Stomach smooth muscle (tissue), 2 donors: ENCODE measurements around the gene CFLAR.
"Not testable (repeated sequence)": the region's sequence is repeated elsewhere in the genome, so short reads cannot be mapped to it uniquely, and the experiment has no call there.

Experiments used
- H3K27ac ChIP-seq: one replicate; pipeline ENCODE4 v1.7.0; 2013; ENCODE audit warnings: mild to moderate bottlenecking, low read length, inconsistent platforms
- H3K27me3 ChIP-seq, 2 donors: one replicate each; pipeline ENCODE4 v1.7.0; 2013; ENCODE audit warnings: low read length in 2 of 2; ENCODE audit not compliant: insufficient read depth in 2 of 2, control insufficient read depth in 1 of 2
- H3K36me3 ChIP-seq, 2 donors: one replicate each; pipeline ENCODE4 v1.7.0; 2013; ENCODE audit warnings: low read length in 2 of 2; ENCODE audit not compliant: control insufficient read depth in 2 of 2, insufficient read depth in 2 of 2
- H3K4me1 ChIP-seq: one replicate; pipeline ENCODE4 v1.7.0; 2013; ENCODE audit warnings: low read length; ENCODE audit not compliant: control insufficient read depth, insufficient read depth
- H3K4me3 ChIP-seq, 2 donors: one replicate each; pipeline ENCODE4 v1.7.0; 2013; ENCODE audit warnings: low read length in 2 of 2
- H3K9ac ChIP-seq, 2 donors: one replicate each; pipeline ENCODE4 v1.7.0; 2013; ENCODE audit warnings: low read length in 2 of 2, mild to moderate bottlenecking in 1 of 2
- H3K9me3 ChIP-seq, 2 donors: one replicate each; pipeline ENCODE4 v1.7.0; 2013; ENCODE audit warnings: low read length in 2 of 2; ENCODE audit not compliant: control insufficient read depth in 2 of 2
- donor health status: healthy.
- donor health status: Pancreatic carcinoma.

The CFLAR gene

DNA sequence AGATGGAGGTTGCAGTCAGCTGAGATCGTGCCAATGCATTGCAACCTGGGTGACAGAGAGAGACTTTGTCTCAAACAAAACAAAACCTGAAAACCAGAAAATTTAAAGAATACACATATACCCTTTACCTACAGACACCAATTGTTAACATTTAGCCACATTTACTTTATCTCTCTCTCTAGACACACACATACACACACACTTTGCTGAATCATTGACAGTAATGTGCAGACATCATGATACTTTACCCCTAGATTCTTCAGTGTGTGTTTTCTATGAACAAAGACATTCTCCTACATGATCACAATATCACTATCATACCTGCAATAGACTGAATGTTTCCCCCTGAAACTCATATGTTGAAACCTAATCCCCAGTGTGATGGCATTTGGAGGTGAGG, 10.2 kb upstream of the CFLAR start:
- no peak overlapping the region for H3K4me3 ChIP-seq
- H3K36me3 ChIP-seq: no peaks in the 10 kb centered on the region
- H3K4me1 ChIP-seq: no peaks in the 10 kb centered on the region
- H3K27me3 ChIP-seq: no peaks in the 10 kb centered on the region
- H3K27ac ChIP-seq: no peak overlapping the region
- no peaks in the 10 kb centered on the region for H3K9me3 ChIP-seq
- H3K9ac ChIP-seq: no peak overlapping the region

DNA sequence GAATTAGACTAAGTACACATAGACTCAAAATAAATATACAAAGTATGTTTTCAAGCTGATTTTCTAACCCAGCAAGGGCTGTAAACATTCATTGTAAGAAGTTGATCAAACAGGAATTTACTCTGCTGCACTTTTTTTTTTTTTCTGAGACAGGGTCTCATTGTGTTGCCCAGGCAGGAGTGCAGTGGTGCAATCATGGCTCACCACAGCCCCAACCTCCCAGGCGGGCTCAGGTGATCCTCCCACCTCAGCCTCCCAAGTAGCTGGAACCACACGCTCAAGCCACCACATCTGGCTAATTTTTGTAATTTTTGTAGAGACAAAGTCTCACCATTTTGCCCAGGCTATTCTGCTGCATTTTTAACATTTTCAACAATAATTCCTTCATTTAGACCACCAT, 8.3 kb upstream of the CFLAR start:
- Histone ChIP-seq H3K36me3 (no peaks in the 10 kb centered on the region), H3K9me3 (no peaks in the 10 kb centered on the region), H3K9ac (no peak overlapping the region), H3K27ac (no peak overlapping the region), H3K4me3 (no peak overlapping the region), H3K4me1 (no peaks in the 10 kb centered on the region), H3K27me3 (no peaks in the 10 kb centered on the region)

DNA sequence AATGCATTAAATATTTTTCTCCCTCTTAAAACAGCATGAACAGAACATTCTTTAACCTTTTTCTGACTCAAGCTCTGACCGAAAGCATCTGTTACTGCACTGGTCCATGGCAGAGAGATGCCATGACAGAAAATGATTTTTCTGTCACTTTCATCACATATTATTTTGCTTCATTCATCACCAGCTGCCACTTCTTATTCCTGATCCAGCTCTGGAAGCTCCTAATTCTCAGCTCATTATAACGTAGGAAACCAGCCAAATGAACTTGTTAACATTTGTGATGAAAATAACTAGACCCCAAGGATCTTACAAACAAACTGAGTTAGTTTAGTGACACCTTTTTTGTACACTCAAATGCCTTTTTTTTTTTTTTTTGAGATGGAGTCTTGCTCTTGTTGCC, 7.6 kb upstream of the CFLAR start:
- H3K4me3 ChIP-seq: no peak overlapping the region
- no peak overlapping the region for H3K9ac ChIP-seq
- no peaks in the 10 kb centered on the region for H3K36me3 ChIP-seq
- H3K27ac ChIP-seq: no peak overlapping the region
- H3K4me1 ChIP-seq: no peaks in the 10 kb centered on the region
- no peaks in the 10 kb centered on the region for H3K27me3 ChIP-seq
- H3K9me3 ChIP-seq: no peaks in the 10 kb centered on the region

DNA sequence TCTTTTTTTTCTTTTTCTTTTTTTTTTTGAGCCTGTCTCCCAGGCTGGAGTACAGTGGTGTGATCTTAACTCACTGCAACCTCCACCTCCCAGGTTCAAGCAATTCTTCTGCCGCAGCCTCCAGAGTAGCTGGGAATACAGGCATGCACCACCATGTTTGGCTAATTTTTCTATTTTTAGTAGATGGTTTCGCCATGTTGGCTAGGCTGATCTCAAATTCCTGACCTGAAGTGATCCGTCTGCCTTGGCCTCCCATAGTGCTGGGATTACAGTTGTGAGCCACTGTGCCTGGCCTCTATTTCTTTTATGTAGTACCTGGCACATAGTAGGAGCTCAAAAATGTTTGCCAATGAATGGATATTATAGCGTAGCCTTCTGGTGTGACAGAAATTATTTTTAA, 6.8 kb upstream of the CFLAR start:
- no peaks in the 10 kb centered on the region for H3K27me3 ChIP-seq
- no peak overlapping the region for H3K27ac ChIP-seq
- H3K4me1 ChIP-seq: no peaks in the 10 kb centered on the region
- no peak overlapping the region for H3K4me3 ChIP-seq
- H3K36me3 ChIP-seq: no peaks in the 10 kb centered on the region
- H3K9ac ChIP-seq: no peak overlapping the region
- H3K9me3 ChIP-seq: no peaks in the 10 kb centered on the region

DNA sequence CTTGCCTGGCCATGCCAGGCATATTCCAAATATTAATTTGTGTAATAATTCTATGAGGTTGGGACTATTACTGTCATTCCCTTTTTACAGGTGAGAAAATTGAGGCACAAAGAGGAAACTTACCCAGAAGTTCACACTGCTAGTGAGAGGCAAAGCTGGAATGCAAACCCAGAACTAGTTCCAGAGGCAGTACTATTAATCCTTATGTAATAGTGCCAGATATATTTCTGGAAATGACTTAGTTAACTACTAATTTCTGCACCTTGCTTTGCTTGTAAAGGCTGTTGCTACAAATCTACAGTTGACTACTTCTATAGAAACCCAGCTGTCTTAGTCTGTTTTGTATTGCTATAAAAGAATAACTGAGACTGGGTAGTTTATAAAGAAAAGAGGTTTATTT, 5.3 kb upstream of the CFLAR start:
- no peaks in the 10 kb centered on the region for H3K9me3 ChIP-seq

DNA sequence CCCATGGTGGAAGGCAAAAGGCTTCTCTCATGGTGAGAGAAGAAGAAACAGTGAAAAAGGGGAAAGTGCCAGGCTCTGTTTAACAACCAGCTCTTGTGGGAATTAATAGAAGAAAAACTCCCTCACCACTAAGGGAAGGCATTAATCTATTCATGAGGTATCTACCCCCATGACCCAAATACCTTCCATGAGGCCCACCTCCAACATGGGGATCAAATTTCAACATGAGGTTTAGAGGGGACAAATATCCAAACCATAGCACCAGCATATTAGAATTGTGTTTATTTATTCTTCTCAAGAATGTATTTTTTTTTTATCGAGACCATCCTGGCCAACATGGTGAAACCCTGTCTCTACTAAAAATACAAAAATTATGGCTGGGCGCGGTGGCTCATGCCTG, 4.9 kb upstream of the CFLAR start:
- Histone ChIP-seq H3K27me3 (no peaks in the 10 kb centered on the region), H3K9me3 (no peaks in the 10 kb centered on the region), H3K9ac (no peak overlapping the region), H3K4me1 (no peaks in the 10 kb centered on the region), H3K27ac (no peak overlapping the region), H3K36me3 (no peaks in the 10 kb centered on the region), H3K4me3 (no peak overlapping the region)

More for the DNA sequence above, 5.3 kb upstream of the CFLAR start:
- Histone ChIP-seq H3K27ac (no peak overlapping the region), H3K4me3 (no peak overlapping the region), H3K36me3 (no peaks in the 10 kb centered on the region), H3K4me1 (no peaks in the 10 kb centered on the region), H3K27me3 (no peaks in the 10 kb centered on the region), H3K9ac (no peak overlapping the region)

DNA sequence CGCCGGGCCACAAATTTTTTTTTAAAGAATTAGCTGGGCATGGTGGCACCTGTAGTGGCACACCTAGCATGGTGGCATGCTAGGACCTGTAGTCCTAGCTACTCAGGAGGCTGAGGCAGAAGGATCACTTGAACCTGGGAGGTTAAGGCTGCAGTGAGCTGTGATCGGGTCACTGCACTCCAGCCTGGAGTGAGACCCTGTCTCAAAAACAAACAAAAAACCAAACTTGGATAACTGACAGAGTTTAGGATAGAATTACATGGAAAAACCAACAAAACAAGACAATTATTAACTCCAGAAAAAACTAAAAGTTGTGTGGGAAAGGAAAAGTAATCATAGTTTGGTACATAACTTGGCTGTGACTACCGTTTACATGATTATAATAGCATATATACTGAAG, 1.6 kb upstream of the CFLAR start:
- peaks cover 8% of the 10 kb centered on the region for H3K4me1 ChIP-seq
- no peaks in the 10 kb centered on the region for H3K9me3 ChIP-seq
- no peak overlapping the region for H3K4me3 ChIP-seq
- no peaks in the 10 kb centered on the region for H3K36me3 ChIP-seq
- H3K27ac ChIP-seq: no peak overlapping the region
- no peak overlapping the region for H3K9ac ChIP-seq
- no peaks in the 10 kb centered on the region for H3K27me3 ChIP-seq

DNA sequence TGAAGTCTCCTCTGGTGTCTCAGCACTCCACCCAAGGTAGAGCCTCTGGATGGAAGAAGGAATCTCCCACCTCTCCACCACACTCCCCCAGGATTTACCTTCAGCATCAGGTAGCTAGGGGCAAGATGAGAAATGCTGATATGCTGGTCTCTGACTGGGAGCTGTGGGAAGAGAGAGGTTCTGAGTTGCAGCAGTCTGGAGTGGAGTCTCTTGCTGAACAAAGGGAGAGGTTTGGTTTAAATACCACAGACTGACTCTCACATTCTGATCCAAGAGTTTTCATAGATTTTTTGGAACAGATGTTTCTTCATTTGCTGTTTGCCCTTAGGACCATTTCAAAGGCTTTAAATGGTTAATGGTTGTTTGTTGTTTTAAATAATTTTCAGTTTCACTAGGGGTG, 1.1 kb upstream of the CFLAR start:
- no peak overlapping the region for H3K27ac ChIP-seq
- H3K9me3 ChIP-seq: no peaks in the 10 kb centered on the region
- no peaks in the 10 kb centered on the region for H3K27me3 ChIP-seq
- H3K4me1 ChIP-seq: peaks cover 11% of the 10 kb centered on the region
- H3K9ac ChIP-seq: no peak overlapping the region
- H3K4me3 ChIP-seq: no peak overlapping the region
- no peaks in the 10 kb centered on the region for H3K36me3 ChIP-seq

DNA sequence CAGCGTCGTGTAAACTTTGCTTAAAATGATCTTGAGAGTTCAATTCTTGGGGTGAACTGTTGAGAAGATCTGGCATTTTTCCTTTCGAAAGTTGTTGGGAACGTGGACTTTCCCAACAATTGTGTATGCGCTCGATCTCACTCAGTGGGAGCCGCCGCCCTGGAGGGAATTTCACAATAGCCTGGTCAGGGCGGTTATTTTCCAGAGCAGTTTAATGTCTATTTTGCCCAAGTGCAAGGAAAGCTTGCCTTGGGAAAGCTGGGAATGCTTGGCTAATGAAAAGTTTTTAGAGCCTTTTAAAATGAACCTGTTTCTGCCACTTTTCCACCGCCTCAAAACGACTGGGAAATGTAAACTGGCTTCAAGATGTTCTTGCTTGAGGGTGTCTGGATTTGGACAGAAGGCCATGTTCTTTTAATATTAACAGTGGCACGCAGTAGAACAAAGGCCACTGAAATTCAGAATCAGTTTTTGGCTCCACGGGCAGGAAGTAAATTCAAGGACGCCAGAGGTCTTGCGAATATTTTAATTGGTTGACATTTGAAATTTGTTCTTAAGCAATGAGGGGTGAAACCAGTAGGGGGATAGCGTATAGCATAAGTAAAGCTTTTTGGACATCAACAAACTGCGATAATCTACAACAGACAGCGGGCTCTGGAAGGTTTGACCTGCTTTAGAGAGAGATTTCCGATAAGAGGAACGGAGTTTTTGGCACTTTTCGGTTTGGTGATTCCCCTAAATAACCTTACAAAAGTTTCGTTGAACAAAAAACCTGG, 1.2 kb downstream of the CFLAR start:
- no peaks in the 10 kb centered on the region for H3K36me3 ChIP-seq
- no peaks in the 10 kb centered on the region for H3K27me3 ChIP-seq
- H3K9me3 ChIP-seq: no peaks in the 10 kb centered on the region
- H3K27ac ChIP-seq: peak overlapping the region; percentile 98
- peak overlapping the region; percentile 60 to 96 for H3K4me3 ChIP-seq
- H3K9ac ChIP-seq: peak overlapping the region; percentile 76 to 97
- peaks cover 11% of the 10 kb centered on the region for H3K4me1 ChIP-seq

DNA sequence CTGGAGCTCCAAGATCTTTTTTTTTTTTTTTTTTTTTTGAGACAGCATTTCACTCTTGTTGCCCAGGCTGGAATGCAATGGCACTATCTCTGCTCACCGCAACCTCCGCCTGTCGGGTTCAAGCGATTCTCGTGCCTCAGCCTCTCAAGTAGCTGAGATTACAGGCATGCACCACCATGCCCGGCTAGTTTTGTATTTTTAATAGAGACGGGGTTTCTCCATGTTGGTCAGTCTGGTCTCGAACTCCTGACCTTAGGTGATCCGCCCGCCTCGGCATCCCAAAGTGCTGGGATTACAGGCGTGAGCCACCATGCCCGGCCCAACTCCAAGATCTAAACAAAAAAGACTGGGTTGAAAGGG, 1.8 kb downstream of the CFLAR start:
- Histone ChIP-seq H3K4me1 (peaks cover 16% of the 10 kb centered on the region), H3K4me3 (peak overlapping the region; percentile 60 to 96), H3K27ac (peak overlapping the region; percentile 98), H3K9ac (peak overlapping the region; percentile 76 to 97)
- not testable (repeated sequence) for H3K9me3 ChIP-seq, H3K36me3 ChIP-seq, H3K27me3 ChIP-seq

DNA sequence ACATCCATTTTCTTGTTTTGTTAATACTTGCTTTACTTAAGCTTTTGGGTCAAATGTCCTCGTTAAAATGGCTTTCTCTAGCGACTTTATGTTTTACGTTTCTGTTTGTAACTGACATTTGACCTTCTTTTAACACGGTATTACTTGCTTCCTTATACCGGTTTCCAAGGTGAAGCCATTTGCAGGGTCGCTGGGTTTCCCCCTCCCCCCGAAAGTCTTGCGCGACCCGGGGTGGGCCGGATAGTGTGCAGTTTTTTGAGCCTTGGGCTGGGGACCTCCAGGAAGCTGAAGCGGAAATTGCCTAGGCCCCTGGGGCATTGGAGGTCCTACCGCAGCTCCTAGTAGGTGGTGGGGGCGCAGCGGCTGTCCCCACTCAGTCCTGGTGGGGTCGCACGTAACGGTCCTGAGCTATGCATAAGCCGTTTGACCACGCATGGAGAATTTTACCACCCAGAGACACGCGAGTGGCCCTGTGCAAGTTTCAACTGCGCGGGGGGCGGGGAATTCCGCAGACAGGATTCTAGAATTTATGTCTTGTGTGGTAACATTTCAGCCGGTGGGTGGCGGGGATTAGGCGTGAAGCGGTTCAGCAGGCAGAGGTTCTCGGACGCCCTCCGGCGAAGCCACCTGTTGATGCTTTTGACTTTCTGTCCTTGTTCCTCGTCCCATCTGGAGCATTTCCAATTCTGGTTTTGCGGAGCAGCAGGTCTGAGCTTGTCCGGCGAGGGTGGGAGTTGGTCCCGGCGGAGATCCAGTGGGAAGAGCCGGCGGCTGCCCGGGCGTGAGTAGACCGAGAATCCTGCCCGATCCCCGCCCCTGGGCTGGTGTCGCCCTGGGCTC, 2.4 kb downstream of the CFLAR start:
- Histone ChIP-seq H3K27ac (peak overlapping the region; percentile 98), H3K36me3 (no peaks in the 10 kb centered on the region), H3K4me3 (peak overlapping the region; percentile 60 to 96), H3K9me3 (no peaks in the 10 kb centered on the region), H3K4me1 (peaks cover 17% of the 10 kb centered on the region), H3K27me3 (no peaks in the 10 kb centered on the region), H3K9ac (peak overlapping the region; percentile 76 to 79)
